Measurements from ENCODE around the gene TGOLN2. TPM values are rescaled to one million over a fixed set of nuclear protein-coding genes. Genes with fewer than 3 reads are reported as not detected.

Gene TGOLN2
- total and polyA plus RNA-seq, 2 of the 13 experiments (the other 11 are each of a cell fraction or from before 2014, with no cell fraction given) = 99.6 to 155 TPM

DNA sequence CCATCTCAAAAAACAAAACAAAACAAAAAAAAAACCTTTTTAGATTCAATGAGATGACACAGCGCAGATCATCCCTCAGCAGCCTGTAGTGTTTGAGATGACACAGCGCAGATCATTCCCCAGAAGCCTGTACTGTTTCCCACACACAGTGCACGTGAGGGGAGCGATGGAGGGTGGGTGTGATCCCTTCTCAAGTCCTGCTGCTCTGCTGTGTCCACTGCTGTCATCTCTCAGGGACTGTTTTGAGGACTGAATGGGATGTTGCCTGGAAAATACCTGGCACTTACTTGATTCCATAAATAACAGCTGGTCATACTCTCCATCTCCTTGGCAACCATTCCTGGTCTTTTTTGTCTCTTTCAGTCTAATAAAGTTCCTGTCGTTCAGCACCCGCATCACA, 25.7 kb downstream of the TGOLN2 start:
- H4K20me1 ChIP-seq (ENCODE audit: insufficient read depth, low read length) = no peaks in the 10 kb centered on the region
- BruUV-seq (replicated peaks) = no TSS peak
- DNase-seq (ENCODE audit: low spot score) = no peak
- intact Hi-C loops (cut with micrococcal nuclease; ENCODE audit: unreplicated experiment) = loop anchor here (10.0 kb wide), 1 partner anchor 377 kb away; no protein-coding TSS in a partner anchor
- no peak overlapping the region for H3K4me2 ChIP-seq (ENCODE audit: low read depth, low read length)
- no peak overlapping the region for H3K4me3 ChIP-seq (replicated peaks in 1 of 3; ENCODE audit: insufficient read depth in 1 of 3, low read depth in 2 of 3, low read length in 3 of 3)
- peak; percentile 71; the same call in 1 of the 2 replicates for TF ChIP-seq BHLHE40 (IDR thresholded peaks at IDR 0.05; ENCODE audit: low read length)
- TF ChIP-seq, protein P1, sequence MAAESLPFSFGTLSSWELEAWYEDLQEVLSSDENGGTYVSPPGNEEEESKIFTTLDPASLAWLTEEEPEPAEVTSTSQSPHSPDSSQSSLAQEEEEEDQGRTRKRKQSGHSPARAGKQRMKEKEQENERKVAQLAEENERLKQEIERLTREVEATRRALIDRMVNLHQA (CRISPR knock-in tag; IDR thresholded peaks at IDR 0.05) = no peak
- POLR2A ChIA-PET = no interaction called here
- no peak for ATAC-seq
- WGBS (ENCODE audit: low lambda C conversion rate) = 48% methylated on average over 6 of the region's 6 CpGs
- H3K4me1 ChIP-seq (ENCODE audit: insufficient read depth, low read length) = peaks cover 72% of the 10 kb centered on the region
- no peak overlapping the region for H3K9ac ChIP-seq (ENCODE audit: insufficient read depth, low read depth, low read length)
- CTCF ChIA-PET (ENCODE audit: low intra/inter-chr PET ratio, low total read pairs) = no interaction called here
- H3K27me3 ChIP-seq (ENCODE audit: control insufficient read depth in 1 of 2, insufficient read depth in 2 of 2, low read length in 2 of 2) = peaks cover 0 to 11% of the 10 kb centered on the region in 2 experiments; a peak in 3 of 5 replicates
- H3K36me3 ChIP-seq (replicated peaks in 1 of 2; ENCODE audit: control insufficient read depth in 1 of 2, insufficient read depth in 2 of 2, low read length in 2 of 2) = no peaks in the 10 kb centered on the region
- H3K79me2 ChIP-seq (ENCODE audit: insufficient read depth, low read length) = no peaks in the 10 kb centered on the region
- H3K27ac ChIP-seq (ENCODE audit: extremely low read length, insufficient read depth, low read length) = no peak overlapping the region
- H3K9me3 ChIP-seq (ENCODE audit: low read length) = no peaks in the 10 kb centered on the region
- no peak overlapping the region for H2AFZ ChIP-seq (ENCODE audit: low read length)
- in situ Hi-C loops (cut with HindIII; ENCODE audit: extremely low pct_ligation_motif_present, low pct_unique_long_range_greater_than_20kb) = no loop called here
- FAIRE-seq = no peak

DNA sequence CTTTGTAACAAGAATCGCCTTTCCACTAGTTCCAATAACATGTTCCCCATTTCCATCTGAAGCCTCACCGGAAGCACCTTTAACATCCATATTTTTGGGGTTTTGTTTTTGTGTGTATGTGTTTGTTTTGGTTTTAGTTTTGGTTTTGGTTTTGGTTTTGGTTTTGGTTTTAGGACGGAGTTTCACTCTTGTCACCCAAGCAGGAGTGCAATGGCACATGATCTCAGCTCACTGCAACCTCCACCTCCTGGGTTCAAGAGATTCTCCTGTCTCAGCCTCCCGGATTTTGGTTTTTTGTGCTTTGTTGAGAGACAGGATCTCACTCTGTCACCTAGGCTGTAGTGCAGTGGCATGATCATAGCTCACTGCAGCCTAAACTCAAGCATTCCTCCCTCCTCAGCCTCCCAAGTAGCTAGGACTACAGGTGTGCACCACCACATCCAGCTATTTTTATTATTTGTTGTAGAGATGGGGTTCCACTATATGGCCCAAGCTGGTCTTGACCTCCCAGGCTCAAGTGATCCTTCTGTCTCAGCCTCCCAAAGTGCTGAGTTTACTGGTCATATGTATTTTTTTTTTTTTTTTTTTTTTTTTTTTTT, 36.3 kb downstream of the TGOLN2 start:
- no peaks in the 10 kb centered on the region for H3K9me3 ChIP-seq (ENCODE audit: low read length)
- ATAC-seq (no peak), DNase-seq (ENCODE audit: low spot score) (no peak), FAIRE-seq (no peak)
- H3K27me3 ChIP-seq (ENCODE audit: control insufficient read depth in 1 of 2, insufficient read depth in 2 of 2, low read length in 2 of 2) = peaks cover 0 to 35% of the 10 kb centered on the region in 2 experiments; a peak in 3 of 5 replicates
- POLR2A ChIA-PET = no interaction called here
- TF ChIP-seq ZNF460 (CRISPR knock-in tag; IDR thresholded peaks at IDR 0.05; ENCODE audit: borderline replicate concordance) (peak; percentile 94), ZFP36L1 (CRISPR knock-in tag; IDR thresholded peaks at IDR 0.05) (no peak), ZNF180 (CRISPR knock-in tag; IDR thresholded peaks at IDR 0.05; ENCODE audit: borderline replicate concordance, low read depth) (no peak), ZMYM3 (CRISPR knock-in tag; IDR thresholded peaks at IDR 0.05) (peak; percentile 76; the same call in 1 of the 2 replicates), LCORL (IDR thresholded peaks at IDR 0.05) (0 out of 2 replicates have a peak, but pooled peaks have one; percentile 4), LCORL (CRISPR knock-in tag; IDR thresholded peaks at IDR 0.05) (no peak)
- TF ChIP-seq, protein P2, sequence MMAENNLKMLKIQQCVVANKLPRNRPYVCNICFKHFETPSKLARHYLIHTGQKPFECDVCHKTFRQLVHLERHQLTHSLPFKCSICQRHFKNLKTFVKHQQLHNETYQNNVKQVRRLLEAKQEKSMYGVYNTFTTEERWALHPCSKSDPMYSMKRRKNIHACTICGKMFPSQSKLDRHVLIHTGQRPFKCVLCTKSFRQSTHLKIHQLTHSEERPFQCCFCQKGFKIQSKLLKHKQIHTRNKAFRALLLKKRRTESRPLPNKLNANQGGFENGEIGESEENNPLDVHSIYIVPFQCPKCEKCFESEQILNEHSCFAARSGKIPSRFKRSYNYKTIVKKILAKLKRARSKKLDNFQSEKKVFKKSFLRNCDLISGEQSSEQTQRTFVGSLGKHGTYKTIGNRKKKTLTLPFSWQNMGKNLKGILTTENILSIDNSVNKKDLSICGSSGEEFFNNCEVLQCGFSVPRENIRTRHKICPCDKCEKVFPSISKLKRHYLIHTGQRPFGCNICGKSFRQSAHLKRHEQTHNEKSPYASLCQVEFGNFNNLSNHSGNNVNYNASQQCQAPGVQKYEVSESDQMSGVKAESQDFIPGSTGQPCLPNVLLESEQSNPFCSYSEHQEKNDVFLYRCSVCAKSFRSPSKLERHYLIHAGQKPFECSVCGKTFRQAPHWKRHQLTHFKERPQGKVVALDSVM (CRISPR knock-in tag; IDR thresholded peaks at IDR 0.05) = peak; percentile 67; the same call in 1 of the 2 replicates
- no peaks in the 10 kb centered on the region for H4K20me1 ChIP-seq (ENCODE audit: insufficient read depth, low read length)
- in situ Hi-C loops (cut with HindIII; ENCODE audit: extremely low pct_ligation_motif_present, low pct_unique_long_range_greater_than_20kb) = no loop called here
- no peaks in the 10 kb centered on the region for H3K36me3 ChIP-seq (replicated peaks in 1 of 2; ENCODE audit: control insufficient read depth in 1 of 2, insufficient read depth in 2 of 2, low read length in 2 of 2)
- peak overlapping the region; percentile 56 for H3K4me2 ChIP-seq (ENCODE audit: low read depth, low read length)
- no peak overlapping the region; a peak in 1 of 6 replicates for H3K4me3 ChIP-seq (replicated peaks in 1 of 3; ENCODE audit: insufficient read depth in 1 of 3, low read depth in 2 of 3, low read length in 3 of 3)
- no peak overlapping the region for H3K27ac ChIP-seq (ENCODE audit: extremely low read length, insufficient read depth, low read length)
- 32% methylated on average over 4 of the region's 4 CpGs for WGBS (ENCODE audit: low lambda C conversion rate)
- H3K9ac ChIP-seq (ENCODE audit: insufficient read depth, low read depth, low read length) = no peak overlapping the region
- intact Hi-C loops (cut with micrococcal nuclease; ENCODE audit: unreplicated experiment) = no loop called here
- CTCF ChIA-PET (ENCODE audit: low intra/inter-chr PET ratio, low total read pairs) = no interaction called here
- H3K4me1 ChIP-seq (ENCODE audit: insufficient read depth, low read length) = peaks cover 13% of the 10 kb centered on the region
- no TSS peak for BruUV-seq (replicated peaks)
- H3K79me2 ChIP-seq (ENCODE audit: insufficient read depth, low read length) = no peaks in the 10 kb centered on the region
- H2AFZ ChIP-seq (ENCODE audit: low read length) = peak overlapping the region; percentile 18

Measured in HepG2 (cell line).